Measurements from ENCODE around the gene ABHD2.
"Not testable (repeated sequence)": the region's sequence is repeated elsewhere in the genome, so short reads cannot be mapped to it uniquely, and the experiment has no call there.

ABHD2 gene

DNA sequence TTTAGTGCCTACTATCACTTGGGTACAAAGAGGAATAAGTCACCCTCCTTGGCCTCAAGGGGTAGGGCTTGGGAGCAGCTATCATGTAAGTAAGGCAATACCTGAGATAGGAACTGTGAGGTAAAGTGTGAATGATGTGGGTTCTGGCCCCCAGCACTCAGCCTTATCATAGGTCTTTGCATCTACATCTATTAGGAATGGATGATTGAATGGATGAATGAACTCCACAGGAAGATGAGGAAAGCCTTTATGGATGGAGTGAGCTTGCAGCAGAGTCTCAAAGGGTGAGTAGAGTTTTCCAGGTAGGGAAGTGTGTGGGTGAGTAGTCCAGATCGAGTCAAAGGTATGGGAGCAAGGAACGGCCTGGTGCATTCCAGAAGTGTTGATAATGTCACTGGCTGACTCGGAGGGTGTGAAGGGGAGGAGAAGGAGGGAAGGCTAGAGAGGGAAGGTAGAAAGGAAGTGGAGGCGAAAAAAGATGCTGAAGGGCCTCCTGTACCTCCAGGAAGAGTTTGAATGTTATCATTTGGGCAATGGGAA is 13.1 kb upstream of the ABHD2 start:
- no peak for DNase-seq (ENCODE audit: low read depth, low spot score)

GRCh38 chr15:89075846-89076245 is 12.4 kb upstream of the ABHD2 start:
- DNase-seq (ENCODE audit: low read depth, low spot score), result no peak

- no peak for DNase-seq (ENCODE audit: low read depth, low spot score)
Measured at GRCh38 chr15:89077750-89078149, 10.5 kb upstream of the ABHD2 start.

- DNase-seq (ENCODE audit: low read depth, low spot score), result no peak
Measured at GRCh38 chr15:89078851-89079810, 9.1 kb upstream of the ABHD2 start.

DNA sequence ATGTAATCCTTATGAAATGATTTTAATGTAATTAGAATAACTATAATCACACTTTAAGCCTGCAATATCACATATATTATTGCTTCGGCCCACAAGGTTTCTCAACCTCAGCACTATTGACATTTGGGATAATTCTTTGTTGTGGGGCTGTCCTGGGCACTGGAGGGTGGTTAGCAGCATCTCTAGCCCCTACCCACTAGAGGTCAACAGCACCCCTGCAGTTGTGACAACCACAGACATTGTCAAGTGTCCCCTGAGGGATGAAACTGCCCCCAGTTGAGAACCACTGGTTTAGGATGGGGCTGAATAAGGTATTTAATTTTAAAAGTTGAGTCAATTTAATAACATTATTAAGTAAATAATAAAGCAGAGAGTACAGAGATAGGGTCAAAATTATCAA is 6.4 kb upstream of the ABHD2 start:
- no peak for DNase-seq (ENCODE audit: low read depth, low spot score)

- DNase-seq (ENCODE audit: low read depth, low spot score), result no peak
Measured at GRCh38 chr15:89083246-89083645, 5.0 kb upstream of the ABHD2 start.

DNA sequence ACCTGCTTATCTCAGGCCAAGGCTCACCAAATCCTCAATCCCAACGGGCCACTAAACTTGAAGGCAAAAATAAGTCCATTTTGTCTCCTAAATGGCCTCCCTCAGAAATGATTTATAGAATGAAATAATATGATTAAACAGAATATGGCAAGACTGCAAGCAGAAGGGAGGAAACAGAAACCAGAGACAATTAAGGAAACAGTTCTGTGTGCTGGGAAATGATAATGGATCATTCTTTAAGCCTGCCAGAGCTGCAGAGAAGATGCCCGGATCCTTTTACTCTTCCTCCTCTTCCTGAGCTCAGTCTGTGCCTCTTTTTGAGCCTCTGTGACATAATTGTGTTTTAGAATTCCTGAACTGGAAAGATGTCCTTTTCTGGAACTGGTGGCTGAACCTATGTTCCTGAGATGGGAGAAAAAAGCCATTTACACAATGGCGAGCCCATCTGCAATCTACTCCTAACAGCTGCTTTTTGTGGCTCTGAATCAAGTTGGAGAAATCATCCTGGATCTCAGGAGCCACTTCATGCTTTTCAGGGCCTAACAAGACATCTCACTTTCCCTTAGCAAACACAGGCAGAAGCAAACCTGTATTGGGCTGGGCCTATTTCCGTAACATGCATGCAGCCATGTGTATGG is 2.8 kb upstream of the ABHD2 start:
- no peak for DNase-seq (ENCODE audit: low read depth, low spot score)

- DNase-seq (ENCODE audit: low read depth, low spot score), result not testable (repeated sequence)
Measured at GRCh38 chr15:89085933-89086332, 2.3 kb upstream of the ABHD2 start.

- DNase-seq (ENCODE audit: low read depth, low spot score), result not testable (repeated sequence)
Measured at GRCh38 chr15:89086390-89086789, 1.9 kb upstream of the ABHD2 start.

DNA sequence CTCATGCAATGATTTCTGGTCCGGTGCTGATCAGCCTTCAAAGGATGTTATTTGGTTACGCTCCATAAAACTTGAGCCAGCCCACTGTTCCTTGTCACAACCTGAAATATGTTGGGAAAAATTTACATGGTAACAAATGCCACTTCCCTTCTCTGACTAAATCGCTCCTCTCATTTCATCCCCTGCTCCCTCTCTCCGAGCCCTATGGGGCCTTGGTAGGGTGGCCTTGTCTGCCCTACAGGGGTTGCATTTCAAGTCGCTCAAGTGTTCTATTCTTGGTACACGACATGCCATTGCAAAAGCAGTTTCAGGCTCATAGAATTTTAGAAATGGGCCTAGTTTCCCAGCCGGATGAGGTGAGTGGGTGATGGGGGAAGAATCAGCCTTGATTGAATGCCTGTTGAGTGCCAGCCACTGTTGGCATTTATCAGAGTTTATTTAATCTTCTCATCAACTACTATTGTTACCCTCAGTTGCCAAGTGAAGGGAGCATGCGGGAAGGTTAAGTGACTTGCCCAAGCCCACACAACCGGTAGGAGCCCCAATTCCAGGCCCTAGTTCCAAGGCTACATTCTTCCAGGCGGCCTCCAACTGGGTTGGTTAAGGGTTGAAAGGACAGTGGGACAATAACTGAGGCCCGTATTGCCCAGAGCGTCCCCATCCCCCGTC is 961 bp upstream of the ABHD2 start:
- DNase-seq (ENCODE audit: low read depth, low spot score), result no peak

- DNase-seq (ENCODE audit: low read depth, low spot score), result no peak
Measured at GRCh38 chr15:89088605-89089315, 504 bp downstream of the ABHD2 start.

- DNase-seq (ENCODE audit: low read depth, low spot score), result no peak
Measured at GRCh38 chr15:89089316-89090230, 1.3 kb downstream of the ABHD2 start.

GRCh38 chr15:89090791-89091626 is 2.8 kb downstream of the ABHD2 start:
- no peak for DNase-seq (ENCODE audit: low read depth, low spot score)

DNA sequence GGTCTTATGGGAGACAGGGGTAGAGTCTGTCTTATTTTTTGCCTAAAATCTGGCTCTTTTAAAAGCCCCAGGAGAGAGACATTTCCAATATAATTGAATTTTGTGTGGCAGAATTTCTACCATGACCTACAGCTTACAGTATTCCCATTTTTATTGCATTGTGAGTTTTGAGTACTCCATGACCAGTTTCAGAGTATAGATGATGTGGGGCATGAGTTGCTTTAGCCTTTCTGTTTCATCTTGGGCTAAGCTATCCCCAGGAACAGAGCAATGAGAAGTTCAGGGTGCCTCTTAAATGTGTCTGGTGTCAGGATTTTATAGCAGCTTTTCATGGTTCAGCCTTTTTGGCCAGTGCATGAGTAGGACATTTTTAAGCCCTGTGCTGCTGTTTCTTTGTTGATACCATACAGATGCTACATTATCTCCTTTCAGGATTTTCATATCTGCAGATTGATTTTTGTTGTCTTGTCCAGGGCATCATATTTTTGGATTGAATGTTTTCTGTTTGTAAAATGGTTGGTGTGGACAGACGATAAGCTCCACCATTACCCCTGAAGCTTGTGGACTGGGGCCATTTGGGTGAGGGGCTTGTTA is 3.5 kb downstream of the ABHD2 start:
- no peak for DNase-seq (ENCODE audit: low read depth, low spot score)

DNA sequence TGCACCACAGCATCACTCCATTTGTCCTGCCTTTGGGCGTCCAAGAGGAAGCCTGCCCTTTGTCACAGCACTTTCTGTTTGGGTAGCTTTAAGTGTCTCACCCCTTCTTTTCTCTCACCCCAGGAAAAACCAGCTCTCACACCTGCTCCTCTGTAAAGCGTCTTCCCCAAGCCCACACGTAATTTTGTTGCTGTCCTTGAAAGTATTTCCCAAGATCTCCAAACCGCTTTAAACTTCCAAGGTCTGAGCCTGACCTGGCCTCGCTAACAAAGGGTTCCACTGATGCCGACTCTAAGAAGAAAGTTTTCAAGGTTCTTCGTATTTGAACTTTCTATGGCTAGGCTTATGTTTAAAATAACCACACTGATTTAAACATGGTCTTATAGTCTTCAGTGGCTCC is 5.3 kb downstream of the ABHD2 start:
- no peak for DNase-seq (ENCODE audit: low read depth, low spot score)

DNA sequence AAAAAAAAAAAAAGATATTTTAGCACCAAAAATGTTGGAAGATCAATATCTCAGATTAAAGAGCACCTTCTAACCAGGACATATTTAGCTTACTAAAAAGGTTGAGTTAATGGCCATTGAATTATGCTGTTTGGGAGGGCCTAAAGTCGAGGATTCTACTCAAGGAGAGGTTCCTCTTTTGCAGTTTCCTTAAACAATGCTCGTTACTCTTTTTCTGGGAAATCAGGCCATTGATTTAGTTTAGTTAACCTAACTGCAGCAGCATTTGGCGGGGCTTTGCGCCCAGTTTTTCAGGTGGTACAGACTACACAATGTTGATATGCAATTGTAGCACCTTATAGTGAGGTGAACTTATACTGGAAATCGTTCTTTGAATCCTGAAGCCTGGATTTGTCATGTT is 6.8 kb downstream of the ABHD2 start:
- DNase-seq (ENCODE audit: low read depth, low spot score), result no peak

GRCh38 chr15:89095556-89095955 is 7.3 kb downstream of the ABHD2 start:
- DNase-seq (ENCODE audit: low read depth, low spot score), result no peak

DNA sequence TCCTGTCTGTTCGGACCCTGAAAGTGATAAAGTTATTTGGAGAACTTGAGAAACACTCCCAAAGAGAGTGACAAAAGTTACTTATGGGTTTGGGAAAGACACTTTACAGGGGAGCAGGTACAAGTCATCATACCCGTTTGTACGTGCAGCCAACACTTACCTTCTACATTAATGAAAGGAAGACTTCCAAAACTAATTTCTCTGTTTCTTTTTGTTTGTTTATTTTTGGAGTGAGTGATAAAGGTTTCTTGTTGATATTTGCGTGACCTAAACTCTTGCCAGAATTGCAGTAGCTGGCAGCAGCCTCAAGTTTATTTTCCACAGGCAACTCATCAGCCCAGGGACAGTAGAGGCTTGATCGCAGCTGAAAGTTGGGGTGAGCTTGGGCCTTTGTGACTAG is 8.4 kb downstream of the ABHD2 start:
- no peak for DNase-seq (ENCODE audit: low read depth, low spot score)

GRCh38 chr15:89097313-89097712 is 9.1 kb downstream of the ABHD2 start:
- DNase-seq (ENCODE audit: low read depth, low spot score), result no peak

Measured in activated naive CD8-positive, alpha-beta T cell treated with anti-CD3 and anti-CD28 coated beads, Interleukin-2, amount 50 U/mL, for 16 hours (primary cell).